CD4-positive, CD25-positive, alpha-beta regulatory T cell (primary cell): ENCODE results near the gene VPS37C. TPM values are rescaled to one million over a fixed set of nuclear protein-coding genes. Genes with fewer than 3 reads are reported as not detected.

Experiments
- ATAC-seq, 2 donors: fragments of 150-1000 bp; cut with Tn5 transposase; one replicate each; pipeline ENCODE4 v1.10.0; 2021; ENCODE audit warnings: low read depth in 2 of 2, moderate number of reproducible peaks in 2 of 2, moderate library complexity in 1 of 2
- DNase-seq, 3 donors: peaks; one replicate each; pipeline versions ENCODE4 v3.0.0 to v3.0.0-alpha.2; 2012 to 2022; ENCODE audit warnings: mixed read lengths in 1 of 3
- H3K27ac ChIP-seq: one replicate; pipeline ENCODE4 v1.7.0; 2013; ENCODE audit warnings: mild to moderate bottlenecking, low read length; ENCODE audit not compliant: insufficient read depth, poor library complexity, severe bottlenecking
- H3K27me3 ChIP-seq: one replicate; pipeline ENCODE4 v1.7.0; 2013; ENCODE audit warnings: low read length; ENCODE audit not compliant: control insufficient read depth, insufficient read depth
- H3K36me3 ChIP-seq: one replicate; pipeline ENCODE4 v1.7.0; 2013; ENCODE audit warnings: mild to moderate bottlenecking, low read length, moderate library complexity; ENCODE audit not compliant: control insufficient read depth, insufficient read depth
- H3K4me1 ChIP-seq: 2 replicates; pipeline ENCODE4 v1.7.0; 2013; ENCODE audit warnings: mild to moderate bottlenecking, low read length; ENCODE audit not compliant: insufficient read depth, control insufficient read depth, poor library complexity, severe bottlenecking
- H3K4me3 ChIP-seq: one replicate; pipeline ENCODE4 v1.7.0; 2013; ENCODE audit warnings: low read depth, mild to moderate bottlenecking, low read length, moderate library complexity
- H3K9me3 ChIP-seq, 2 experiments: 1 replicate in 1 of 2; 2 replicates in 1 of 2; pipeline ENCODE4 v1.7.0; 2013; ENCODE audit warnings: low read length in 2 of 2, mild to moderate bottlenecking in 1 of 2, moderate library complexity in 1 of 2; ENCODE audit not compliant: control insufficient read depth in 2 of 2
- H3K27ac Mint-ChIP-seq, 3 donors: one replicate each; pipeline ENCODE4 v1.8.0; 2020 to 2022; ENCODE audit warnings: mild to moderate bottlenecking in 3 of 3, mixed read lengths in 3 of 3, moderate library complexity in 2 of 3
- H3K27me3 Mint-ChIP-seq: one replicate; pipeline ENCODE4 v1.8.0; 2022; ENCODE audit warnings: mild to moderate bottlenecking, mixed read lengths
- H3K36me3 Mint-ChIP-seq: one replicate; pipeline ENCODE4 v1.8.0; 2020; ENCODE audit warnings: mixed read lengths
- H3K4me1 Mint-ChIP-seq, 4 donors: one replicate each; pipeline ENCODE4 v1.8.0; 2020 to 2022; ENCODE audit warnings: mixed read lengths in 4 of 4, mild to moderate bottlenecking in 1 of 4
- H3K4me3 Mint-ChIP-seq, 4 donors: one replicate each; pipeline ENCODE4 v1.8.0; 2020 to 2022; ENCODE audit warnings: mild to moderate bottlenecking in 4 of 4, mixed read lengths in 4 of 4, moderate library complexity in 3 of 4
- H3K9me3 Mint-ChIP-seq, 7 donors: one replicate each; pipeline ENCODE4 v1.8.0; 2020 to 2022; ENCODE audit warnings: mixed read lengths in 7 of 7, mild to moderate bottlenecking in 3 of 7, moderate library complexity in 2 of 7
- polyA plus RNA-seq, 4 donors: library from polyadenylated mRNA; unstranded; fragments of 300-500 nt; fragmentation: Illumina TruSeq; gene quantifications; one replicate each; pipeline ENCODE4 v1.2.3, GENCODE V29; 2021
- total RNA-seq: library from RNA; stranded (reverse); gene quantifications from one replicate; pipeline ENCODE4 v1.2.3, GENCODE V29; 2022

Gene VPS37C
- total and polyA plus RNA-seq, 5 donors from 2014 or later = 0.30 to 2.8 (median 0.65) TPM

GRCh38 chr11:61119055-61119454 lies 42.2 kb downstream of the VPS37C start:
- H3K27ac Mint-ChIP-seq = peak overlapping the region; percentile 23 to 98 (median 97)
- peaks cover 9% of the 10 kb centered on the region for H3K27me3 Mint-ChIP-seq
- peak overlapping the region in 2 of 4 donors; percentile 11 to 83 for H3K4me3 Mint-ChIP-seq
- Histone ChIP-seq H3K4me3 (no peak overlapping the region), H3K27ac (peak overlapping the region; percentile 43), H3K27me3 (no peaks in the 10 kb centered on the region), H3K4me1 (peaks cover 54% of the 10 kb centered on the region), H3K9me3 (no peaks in the 10 kb centered on the region), H3K36me3 (peaks cover 85% of the 10 kb centered on the region)
- peaks cover 16 to 80% (median 54%) of the 10 kb centered on the region in 4 donors for H3K4me1 Mint-ChIP-seq
- no peak for DNase-seq
- H3K9me3 Mint-ChIP-seq = no peaks in the 10 kb centered on the region
- peaks cover 59% of the 10 kb centered on the region for H3K36me3 Mint-ChIP-seq
- ATAC-seq = no peak

- ATAC-seq (no peak), DNase-seq (no peak)
- H3K36me3 Mint-ChIP-seq = peaks cover 56% of the 10 kb centered on the region
- Histone ChIP-seq H3K4me1 (peaks cover 61% of the 10 kb centered on the region), H3K9me3 (no peaks in the 10 kb centered on the region), H3K4me3 (no peak overlapping the region), H3K27ac (peak overlapping the region; percentile 43), H3K27me3 (no peaks in the 10 kb centered on the region), H3K36me3 (peaks cover 80% of the 10 kb centered on the region)
- H3K27me3 Mint-ChIP-seq = peaks cover 9% of the 10 kb centered on the region
- peak overlapping the region in 2 of 4 donors; percentile 83 to 90 for H3K4me3 Mint-ChIP-seq
- peak overlapping the region in 2 of 3 donors; percentile 97 to 98 for H3K27ac Mint-ChIP-seq
- no peaks in the 10 kb centered on the region for H3K9me3 Mint-ChIP-seq
- peaks cover 16 to 81% (median 58%) of the 10 kb centered on the region in 4 donors for H3K4me1 Mint-ChIP-seq
These were observed 42.8 kb downstream of the VPS37C start for GRCh38 chr11:61118406-61118805.

- Mint-ChIP-seq H3K4me1 (peaks cover 20 to 82% (median 60%) of the 10 kb centered on the region in 4 donors), H3K36me3 (peaks cover 56% of the 10 kb centered on the region), H3K27me3 (peaks cover 9% of the 10 kb centered on the region), H3K27ac (peak overlapping the region in 1 of 3 donors; percentile 48), H3K4me3 (peak overlapping the region in 1 of 4 donors; percentile 54), H3K9me3 (no peaks in the 10 kb centered on the region)
- Histone ChIP-seq H3K4me1 (peaks cover 65% of the 10 kb centered on the region), H3K27me3 (no peaks in the 10 kb centered on the region), H3K36me3 (peaks cover 80% of the 10 kb centered on the region), H3K27ac (no peak overlapping the region), H3K4me3 (no peak overlapping the region), H3K9me3 (no peaks in the 10 kb centered on the region)
- ATAC-seq (no peak), DNase-seq (no peak)
These were observed 43.2 kb downstream of the VPS37C start for GRCh38 chr11:61118004-61118403.

DNA sequence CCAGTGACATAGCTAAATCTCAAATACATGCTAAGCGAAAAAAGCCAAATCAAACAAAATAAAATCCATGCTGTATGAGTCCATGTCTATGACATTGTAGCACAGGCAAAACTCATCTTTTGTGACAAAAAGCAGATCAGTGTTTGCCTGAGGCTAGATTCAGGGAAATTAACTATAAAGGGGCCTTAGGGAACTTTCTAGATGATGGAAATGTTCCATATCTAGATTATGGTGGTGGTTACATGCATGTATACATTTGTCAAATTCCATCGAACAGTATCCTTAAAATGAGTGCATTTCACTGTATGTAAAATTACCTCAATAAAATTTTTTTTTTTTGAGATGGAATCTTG lies 44.1 kb downstream of the VPS37C start:
- H3K27ac Mint-ChIP-seq = peak overlapping the region; percentile 86 to 97 (median 91)
- peaks cover 73% of the 10 kb centered on the region for H3K4me1 ChIP-seq
- peak overlapping the region; percentile 44 for H3K27ac ChIP-seq
- no peak for ATAC-seq
- no peaks in the 10 kb centered on the region for H3K9me3 Mint-ChIP-seq
- no peak for DNase-seq
- peaks cover 23 to 86% (median 65%) of the 10 kb centered on the region in 4 donors for H3K4me1 Mint-ChIP-seq
- H3K27me3 Mint-ChIP-seq = peaks cover 9% of the 10 kb centered on the region
- H3K27me3 ChIP-seq = no peaks in the 10 kb centered on the region
- H3K4me3 Mint-ChIP-seq = peak overlapping the region in 2 of 4 donors; percentile 36 to 89
- no peak overlapping the region for H3K4me3 ChIP-seq
- H3K9me3 ChIP-seq = no peaks in the 10 kb centered on the region
- H3K36me3 Mint-ChIP-seq = peaks cover 57% of the 10 kb centered on the region
- H3K36me3 ChIP-seq = peaks cover 78% of the 10 kb centered on the region

DNA sequence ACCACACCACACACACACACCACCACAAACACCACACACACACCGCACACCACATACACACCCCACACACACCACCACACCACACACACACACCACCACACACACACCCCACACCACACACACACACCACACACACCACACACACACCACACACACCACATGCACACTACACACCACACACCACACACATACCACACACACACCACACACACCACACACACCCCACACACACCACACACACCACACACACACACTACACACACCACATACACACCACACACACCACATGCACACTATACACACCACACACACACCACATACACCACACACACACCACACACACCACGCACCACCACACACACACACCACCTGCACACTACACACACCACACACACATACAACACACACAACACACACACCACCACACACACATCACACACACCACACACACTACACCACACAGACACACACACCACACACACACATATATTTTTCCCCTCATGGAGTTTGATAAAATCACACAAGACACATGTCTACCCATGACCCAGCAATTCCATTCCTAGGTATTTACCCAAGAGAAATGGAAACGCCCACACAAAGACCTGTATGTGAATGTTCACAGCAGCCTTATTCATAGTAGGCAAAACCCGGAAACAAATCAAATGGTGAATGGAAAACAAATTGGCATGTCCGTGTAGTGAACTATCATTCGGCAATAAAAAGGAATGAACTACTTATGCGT lies 44.6 kb downstream of the VPS37C start:
- no peaks in the 10 kb centered on the region for H3K9me3 ChIP-seq
- no peaks in the 10 kb centered on the region for H3K27me3 ChIP-seq
- peak overlapping the region; percentile 44 for H3K27ac ChIP-seq
- Mint-ChIP-seq H3K27ac (peak overlapping the region; percentile 86 to 97 (median 91)), H3K36me3 (peaks cover 57% of the 10 kb centered on the region), H3K27me3 (peaks cover 9% of the 10 kb centered on the region), H3K9me3 (no peaks in the 10 kb centered on the region), H3K4me1 (peaks cover 23 to 86% (median 68%) of the 10 kb centered on the region in 4 donors), H3K4me3 (peak overlapping the region; percentile 15 to 89 (median 41))
- no peak overlapping the region for H3K4me3 ChIP-seq
- H3K36me3 ChIP-seq = peaks cover 75% of the 10 kb centered on the region
- no peak for ATAC-seq
- H3K4me1 ChIP-seq = peaks cover 79% of the 10 kb centered on the region
- DNase-seq = no peak

GRCh38 chr11:61115498-61116224 lies 45.6 kb downstream of the VPS37C start:
- peaks cover 19 to 89% (median 71%) of the 10 kb centered on the region in 4 donors for H3K4me1 Mint-ChIP-seq
- H3K27ac ChIP-seq = peak overlapping the region; percentile 19
- H3K4me3 ChIP-seq = no peak overlapping the region
- H3K9me3 ChIP-seq = no peaks in the 10 kb centered on the region
- H3K4me3 Mint-ChIP-seq = peak overlapping the region in 2 of 4 donors; percentile 50 to 75
- peaks cover 70% of the 10 kb centered on the region for H3K36me3 ChIP-seq
- H3K9me3 Mint-ChIP-seq = no peaks in the 10 kb centered on the region
- ATAC-seq = no peak
- H3K27ac Mint-ChIP-seq = peak overlapping the region; percentile 53 to 88 (median 82)
- H3K4me1 ChIP-seq = peaks cover 81% of the 10 kb centered on the region
- no peak for DNase-seq
- H3K27me3 Mint-ChIP-seq = peaks cover 6% of the 10 kb centered on the region
- peaks cover 61% of the 10 kb centered on the region for H3K36me3 Mint-ChIP-seq
- H3K27me3 ChIP-seq = no peaks in the 10 kb centered on the region

DNA sequence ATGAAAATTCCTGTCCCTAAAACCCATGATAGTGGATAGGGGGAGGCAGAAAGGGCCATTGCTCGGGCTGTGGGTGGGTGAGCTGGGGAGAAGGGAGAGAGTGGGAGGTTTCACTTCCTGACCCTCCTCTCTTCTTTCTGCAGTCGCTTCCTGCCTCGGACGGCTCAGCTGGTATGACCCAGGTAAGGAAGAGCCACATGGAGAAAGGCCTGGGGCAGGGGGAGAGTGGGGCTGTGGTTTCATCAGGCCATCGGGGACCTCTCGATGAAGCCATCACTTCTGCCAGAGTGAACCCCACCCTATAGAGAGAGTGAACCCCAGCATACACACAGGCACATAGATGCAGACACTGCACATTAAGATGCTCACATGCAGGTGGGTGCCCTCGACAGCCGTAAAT lies 46.3 kb downstream of the VPS37C start:
- Mint-ChIP-seq H3K9me3 (no peaks in the 10 kb centered on the region), H3K27me3 (peaks cover 5% of the 10 kb centered on the region), H3K27ac (peak overlapping the region; percentile 53 to 88 (median 75)), H3K4me1 (peaks cover 17 to 89% (median 73%) of the 10 kb centered on the region in 4 donors), H3K36me3 (peaks cover 65% of the 10 kb centered on the region), H3K4me3 (peak overlapping the region; percentile 12 to 75 (median 54))
- H3K4me3 ChIP-seq = peak overlapping the region; percentile 58
- no peak for ATAC-seq
- DNase-seq = peak in 1 of 3 donors; percentile 45
- H3K9me3 ChIP-seq = no peaks in the 10 kb centered on the region
- peaks cover 70% of the 10 kb centered on the region for H3K36me3 ChIP-seq
- H3K4me1 ChIP-seq = peaks cover 81% of the 10 kb centered on the region
- no peaks in the 10 kb centered on the region for H3K27me3 ChIP-seq
- peak overlapping the region; percentile 6 for H3K27ac ChIP-seq
